Measurements from ENCODE around the gene SH2D1B. TPM values are rescaled to one million over a fixed set of nuclear protein-coding genes. Genes with fewer than 3 reads are reported as not detected.
"Not testable (repeated sequence)": the region's sequence is repeated elsewhere in the genome, so short reads cannot be mapped to it uniquely, and the experiment has no call there.

Gene SH2D1B
- total RNA-seq (under 1 TPM; 0.19 to 0.29 TPM), polyA plus RNA-seq (1 to 10 TPM in 1 of 3 donors, under 1 TPM in 2; 0.10 to 5.9 (median 0.33) TPM), total RNA-seq (0 to 0.09 (median 0) reads per million in 6 experiments)

GRCh38 chr1:162412002-162412401 is at the start of gene SH2D1B:
Gene SH2D1B, minus strand, starts transcription at chr1:162412136. Its CDS starts 120 bp downstream, at chr1:162412016.
- peaks cover 9 to 54% (median 23%) of the 10 kb centered on the region in 5 donors for H3K27me3 Mint-ChIP-seq
- peak within 1 kb of the TSS in 1 of 10 donors; percentile 76 for H3K4me3 Mint-ChIP-seq
- no peak for ATAC-seq
- H3K27ac Mint-ChIP-seq, result peak within 1 kb of the TSS in 1 of 10 donors; percentile 30
- DNase-seq, result peak in 1 of 10 donors; percentile 11
- POLR2A ChIA-PET, result no interaction called here
- H3K9me3 Mint-ChIP-seq, result peaks cover 0 to 2% (median 0%) of the 10 kb centered on the region in 9 donors
- peaks cover 0 to 8% (median under 1%) of the 10 kb centered on the region in 4 donors for H3K4me1 Mint-ChIP-seq
- no peaks in the 10 kb centered on the region for H3K36me3 Mint-ChIP-seq

GRCh38 chr1:162458236-162458635 is 46.3 kb upstream of the SH2D1B start:
- ATAC-seq (no peak), DNase-seq (no peak)
- Mint-ChIP-seq H3K4me1 (no peaks in the 10 kb centered on the region), H3K27ac (no peak overlapping the region), H3K9me3 (peaks cover 0 to 6% (median 0%) of the 10 kb centered on the region in 9 donors), H3K27me3 (peaks cover 0 to 6% (median 2%) of the 10 kb centered on the region in 5 donors), H3K4me3 (no peak overlapping the region), H3K36me3 (no peaks in the 10 kb centered on the region)
- POLR2A ChIA-PET, result no interaction called here

- POLR2A ChIA-PET, result no interaction called here
- H3K4me1 Mint-ChIP-seq, result no peaks in the 10 kb centered on the region
- H3K27me3 Mint-ChIP-seq, result peaks cover 2 to 12% (median 5%) of the 10 kb centered on the region in 5 donors
- ATAC-seq (no peak), DNase-seq (no peak)
- no peaks in the 10 kb centered on the region for H3K36me3 Mint-ChIP-seq
- H3K4me3 Mint-ChIP-seq, result no peak overlapping the region
- peaks cover 0 to 6% (median 0%) of the 10 kb centered on the region in 9 donors for H3K9me3 Mint-ChIP-seq
- no peak overlapping the region for H3K27ac Mint-ChIP-seq
Measured at GRCh38 chr1:162456323-162456722, 44.4 kb upstream of the SH2D1B start.

GRCh38 chr1:162454361-162454760 is 42.4 kb upstream of the SH2D1B start:
- H3K9me3 Mint-ChIP-seq, POLR2A ChIA-PET, DNase-seq, H3K27ac Mint-ChIP-seq, H3K4me1 Mint-ChIP-seq, H3K36me3 Mint-ChIP-seq, ATAC-seq, H3K4me3 Mint-ChIP-seq: not testable (repeated sequence)
- peaks cover 3 to 20% (median 7%) of the 10 kb centered on the region in 5 donors for H3K27me3 Mint-ChIP-seq

GRCh38 chr1:162446946-162447345 is 35.0 kb upstream of the SH2D1B start:
- Mint-ChIP-seq H3K27ac (no peak overlapping the region), H3K9me3 (peaks cover 0 to 2% (median 0%) of the 10 kb centered on the region in 9 donors), H3K4me1 (no peaks in the 10 kb centered on the region), H3K27me3 (peaks cover 20 to 80% (median 34%) of the 10 kb centered on the region in 5 donors), H3K4me3 (no peak overlapping the region), H3K36me3 (no peaks in the 10 kb centered on the region)
- POLR2A ChIA-PET, result no interaction called here
- ATAC-seq (no peak), DNase-seq (no peak)

GRCh38 chr1:162444903-162445302 is 33.0 kb upstream of the SH2D1B start:
- Mint-ChIP-seq H3K27ac (peak overlapping the region in 1 of 10 donors; percentile 51), H3K27me3 (peaks cover 25 to 91% (median 40%) of the 10 kb centered on the region in 5 donors), H3K4me1 (no peaks in the 10 kb centered on the region), H3K9me3 (peaks cover 0 to 3% (median 0%) of the 10 kb centered on the region in 9 donors), H3K4me3 (no peak overlapping the region), H3K36me3 (peaks cover 0 to 4% (median 0%) of the 10 kb centered on the region in 3 donors)
- DNase-seq, result no peak
- POLR2A ChIA-PET, result no interaction called here
- ATAC-seq, result no peak

GRCh38 chr1:162432977-162433713 is 21.2 kb upstream of the SH2D1B start:
- ATAC-seq, H3K4me1 Mint-ChIP-seq, H3K36me3 Mint-ChIP-seq, POLR2A ChIA-PET, H3K27me3 Mint-ChIP-seq, DNase-seq, H3K27ac Mint-ChIP-seq, H3K9me3 Mint-ChIP-seq, H3K4me3 Mint-ChIP-seq: not testable (repeated sequence)

- Mint-ChIP-seq H3K27me3 (peaks cover 0 to 7% (median 3%) of the 10 kb centered on the region in 5 donors), H3K27ac (no peak overlapping the region), H3K4me1 (no peaks in the 10 kb centered on the region), H3K36me3 (no peaks in the 10 kb centered on the region), H3K9me3 (no peaks in the 10 kb centered on the region), H3K4me3 (no peak overlapping the region)
- no peak for DNase-seq
- no peak for ATAC-seq
- POLR2A ChIA-PET, result no interaction called here
Measured at GRCh38 chr1:162430583-162430982, 18.6 kb upstream of the SH2D1B start.

- POLR2A ChIA-PET, result no interaction called here
- H3K9me3 Mint-ChIP-seq, result no peaks in the 10 kb centered on the region
- peaks cover 11 to 38% (median 22%) of the 10 kb centered on the region in 5 donors for H3K27me3 Mint-ChIP-seq
- ATAC-seq (no peak), DNase-seq (no peak)
- peaks cover 0 to 22% (median 0%) of the 10 kb centered on the region in 4 donors for H3K4me1 Mint-ChIP-seq
- no peak overlapping the region for H3K27ac Mint-ChIP-seq
- peaks cover 0 to 2% (median 0%) of the 10 kb centered on the region in 3 donors for H3K36me3 Mint-ChIP-seq
- H3K4me3 Mint-ChIP-seq, result no peak overlapping the region
Measured at GRCh38 chr1:162422662-162423375, 10.9 kb upstream of the SH2D1B start.

GRCh38 chr1:162421258-162422164 is 9.6 kb upstream of the SH2D1B start:
- no peaks in the 10 kb centered on the region for H3K9me3 Mint-ChIP-seq
- peak overlapping the region in 1 of 10 donors; percentile 13 for H3K4me3 Mint-ChIP-seq
- peaks cover 11 to 47% (median 30%) of the 10 kb centered on the region in 5 donors for H3K27me3 Mint-ChIP-seq
- no peak for ATAC-seq
- H3K36me3 Mint-ChIP-seq, result peaks cover 0 to 2% (median 0%) of the 10 kb centered on the region in 3 donors
- peaks cover 0 to 22% (median 0%) of the 10 kb centered on the region in 4 donors for H3K4me1 Mint-ChIP-seq
- POLR2A ChIA-PET, result no interaction called here
- DNase-seq, result no peak
- H3K27ac Mint-ChIP-seq, result peak overlapping the region in 1 of 10 donors; percentile 35

- Mint-ChIP-seq H3K4me3 (no peak overlapping the region), H3K9me3 (no peaks in the 10 kb centered on the region), H3K4me1 (peaks cover 0 to 22% (median 0%) of the 10 kb centered on the region in 4 donors), H3K36me3 (peaks cover 0 to 2% (median 0%) of the 10 kb centered on the region in 3 donors), H3K27me3 (peaks cover 8 to 61% (median 31%) of the 10 kb centered on the region in 5 donors), H3K27ac (no peak overlapping the region)
- ATAC-seq (no peak), DNase-seq (no peak)
- POLR2A ChIA-PET, result no interaction called here
Measured at GRCh38 chr1:162420120-162420519, 8.2 kb upstream of the SH2D1B start.

GRCh38 chr1:162419450-162419931 is 7.6 kb upstream of the SH2D1B start:
- peaks cover 0 to 22% (median 0%) of the 10 kb centered on the region in 4 donors for H3K4me1 Mint-ChIP-seq
- peaks cover 8 to 61% (median 31%) of the 10 kb centered on the region in 5 donors for H3K27me3 Mint-ChIP-seq
- H3K9me3 Mint-ChIP-seq, H3K27ac Mint-ChIP-seq, ATAC-seq, POLR2A ChIA-PET, DNase-seq, H3K4me3 Mint-ChIP-seq, H3K36me3 Mint-ChIP-seq: not testable (repeated sequence)

Data from naive thymus-derived CD8-positive, alpha-beta T cell (primary cell).